GM06990 (cell line): Measurements from ENCODE around the gene TTPAL.

Experiments used
- DNase-seq: peaks from one replicate; pipeline ENCODE4 v3.0.0-alpha.2; 2011; ENCODE audit not compliant: insufficient read length; ENCODE audit errors: extremely low read depth
- H3K27me3 ChIP-seq: replicated peaks from 2 replicates; pipeline ENCODE4 v1.6.0; 2011; ENCODE audit warnings: low read length; ENCODE audit not compliant: control insufficient read depth, insufficient read depth
- H3K36me3 ChIP-seq: 2 replicates; pipeline ENCODE4 v1.5.1; 2011; ENCODE audit warnings: low read length; ENCODE audit not compliant: control insufficient read depth, insufficient read depth
- H3K4me3 ChIP-seq: replicated peaks from 2 replicates; pipeline ENCODE4 v1.5.1; 2011; ENCODE audit warnings: low read depth, mild to moderate bottlenecking, control low read depth, low read length
- CTCF ChIP-seq: IDR thresholded peaks from 2 replicates; pipeline ENCODE4 v1.5.1; 2011; ENCODE audit warnings: low read length, control low read depth, mild to moderate bottlenecking, inconsistent platforms; ENCODE audit not compliant: insufficient read depth, poor library complexity, severe bottlenecking

The TTPAL gene

GRCh38 chr20:44541992-44542391 lies 66.3 kb downstream of the TTPAL start:
- DNase-seq: no peak
- TF ChIP-seq CTCF: no peak
- no peak overlapping the region for H3K4me3 ChIP-seq
- no peaks in the 10 kb centered on the region for H3K36me3 ChIP-seq
- no peaks in the 10 kb centered on the region for H3K27me3 ChIP-seq

- DNase-seq: no peak
- no peaks in the 10 kb centered on the region for H3K27me3 ChIP-seq
- no peaks in the 10 kb centered on the region for H3K36me3 ChIP-seq
- TF ChIP-seq CTCF: no peak
- no peak overlapping the region for H3K4me3 ChIP-seq
Measured at GRCh38 chr20:44542890-44543289, 67.2 kb downstream of the TTPAL start.

GRCh38 chr20:44543358-44543757 lies 67.7 kb downstream of the TTPAL start:
- DNase-seq: no peak
- TF ChIP-seq CTCF: no peak
- no peaks in the 10 kb centered on the region for H3K36me3 ChIP-seq
- no peak overlapping the region for H3K4me3 ChIP-seq
- H3K27me3 ChIP-seq: no peaks in the 10 kb centered on the region
